MM.1S (cell line): ENCODE data around the gene HES2.
"Not testable (repeated sequence)": the region's sequence is repeated elsewhere in the genome, so short reads cannot be mapped to it uniquely, and the experiment has no call there.

Source experiments
- DNase-seq: peaks from one replicate; pipeline ENCODE4 v3.0.0-alpha.2; 2015
- H2AFZ ChIP-seq: fragments of 300-600 bp; sonication (generic); 2 replicates; pipeline ENCODE4 v1.6.0; 2016; ENCODE audit warnings: antibody characterized with exemption, low read length
- H3F3A ChIP-seq: fragments of 300-600 bp; sonication (generic); 2 replicates; pipeline ENCODE4 v1.6.1; 2016; ENCODE audit warnings: mild to moderate bottlenecking, antibody characterized with exemption, low read length, moderate library complexity, mixed read lengths; ENCODE audit not compliant: insufficient read depth
- H3K27ac ChIP-seq: fragments of 300-600 bp; sonication (generic); 2 replicates; pipeline ENCODE4 v1.5.1; 2016; ENCODE audit warnings: mild to moderate bottlenecking, low read length
- H3K27me3 ChIP-seq: fragments of 300-600 bp; sonication (generic); replicated peaks from 2 replicates; pipeline ENCODE4 v1.6.0; 2016; ENCODE audit warnings: low read length; ENCODE audit not compliant: insufficient read depth
- H3K36me3 ChIP-seq: fragments of 300-600 bp; sonication (generic); replicated peaks from 2 replicates; pipeline ENCODE4 v1.6.1; 2016; ENCODE audit warnings: mild to moderate bottlenecking, low read length, mixed read lengths; ENCODE audit not compliant: insufficient read depth
- H3K4me1 ChIP-seq: fragments of 300-600 bp; sonication (generic); 2 replicates; pipeline ENCODE4 v1.6.1; 2016; ENCODE audit warnings: low read length, mixed read lengths
- H3K4me2 ChIP-seq: fragments of 300-600 bp; sonication (generic); 2 replicates; pipeline ENCODE4 v1.6.0; 2016; ENCODE audit warnings: low read depth, low read length
- H3K4me3 ChIP-seq: fragments of 300-600 bp; sonication (generic); 2 replicates; pipeline ENCODE4 v1.5.1; 2016; ENCODE audit warnings: low read length, mixed read lengths
- H3K79me2 ChIP-seq: fragments of 300-600 bp; sonication (generic); 2 replicates; pipeline ENCODE4 v1.6.1; 2016; ENCODE audit warnings: mixed run types, low read length, mixed read lengths
- H3K9ac ChIP-seq: fragments of 300-600 bp; sonication (generic); 2 replicates; pipeline ENCODE4 v1.6.1; 2016; ENCODE audit warnings: low read length, mixed read lengths
- H3K9me2 ChIP-seq: fragments of 300-600 bp; sonication (generic); replicated peaks from 2 replicates; pipeline ENCODE4 v1.6.1; 2016; ENCODE audit warnings: mild to moderate bottlenecking, low read length, mixed read lengths; ENCODE audit not compliant: insufficient read depth
- H3K9me3 ChIP-seq: fragments of 300-600 bp; sonication (generic); replicated peaks from 2 replicates; pipeline ENCODE4 v1.6.1; 2016; ENCODE audit warnings: mild to moderate bottlenecking, low read length, mixed read lengths; ENCODE audit not compliant: insufficient read depth
- H4K20me1 ChIP-seq: fragments of 300-600 bp; sonication (generic); 2 replicates; pipeline ENCODE4 v1.6.1; 2016; ENCODE audit warnings: mild to moderate bottlenecking, low read length, moderate library complexity, mixed read lengths; ENCODE audit not compliant: insufficient read depth
- CTCF ChIP-seq: fragments of 300-600 bp; sonication (generic); IDR thresholded peaks from 2 replicates; pipeline ENCODE4 v1.5.1; 2016; ENCODE audit warnings: antibody characterized with exemption, low read length, mixed read lengths
- EZH2 ChIP-seq: fragments of 300-600 bp; sonication (generic); optimal IDR thresholded peaks from 2 replicates; pipeline ENCODE3; 2017; ENCODE audit warnings: low read depth, mild to moderate bottlenecking, antibody characterized with exemption, low read length, mixed read lengths
- EZH2phosphoT487 ChIP-seq: fragments of 300-600 bp; sonication (generic); IDR thresholded peaks from 2 replicates; pipeline ENCODE4 v1.6.1; 2018; ENCODE audit warnings: antibody characterized with exemption, low read length

HES2 gene

GRCh38 chr1:6454856-6455751 is 35.4 kb upstream of the HES2 start:
- Histone ChIP-seq H3K4me1 (no peaks in the 10 kb centered on the region), H3K27ac (no peak overlapping the region), H3K9me2 (no peaks in the 10 kb centered on the region), H2AFZ (no peak overlapping the region), H3K27me3 (peaks cover 78% of the 10 kb centered on the region), H3K4me2 (no peak overlapping the region), H3K36me3 (no peaks in the 10 kb centered on the region), H3K9ac (no peak overlapping the region), H3K79me2 (no peaks in the 10 kb centered on the region), H3F3A (no peaks in the 10 kb centered on the region), H3K4me3 (no peak overlapping the region), H4K20me1 (no peaks in the 10 kb centered on the region), H3K9me3 (no peaks in the 10 kb centered on the region)
- no peak for DNase-seq
- TF ChIP-seq EZH2phosphoT487 (0 out of 2 replicates have a peak, but pooled peaks have one; percentile 55), CTCF (no peak)

GRCh38 chr1:6453895-6454855 is 34.5 kb upstream of the HES2 start:
- not testable (repeated sequence) for H3K79me2 ChIP-seq, H3K4me2 ChIP-seq, H3K27ac ChIP-seq, H3K9me2 ChIP-seq, H3F3A ChIP-seq, H3K4me3 ChIP-seq, H3K9ac ChIP-seq, H2AFZ ChIP-seq, H3K4me1 ChIP-seq, H4K20me1 ChIP-seq, H3K9me3 ChIP-seq, H3K36me3 ChIP-seq, DNase-seq
- peaks cover 78% of the 10 kb centered on the region for H3K27me3 ChIP-seq

- no peak for DNase-seq
- H2AFZ ChIP-seq = no peak overlapping the region
- no peaks in the 10 kb centered on the region for H3K79me2 ChIP-seq
- peaks cover 79% of the 10 kb centered on the region for H3K27me3 ChIP-seq
- no peak overlapping the region for H3K4me2 ChIP-seq
- TF ChIP-seq EZH2phosphoT487 = no peak
- no peak for TF ChIP-seq CTCF
- TF ChIP-seq EZH2 = no peak
- no peaks in the 10 kb centered on the region for H3K4me1 ChIP-seq
- no peaks in the 10 kb centered on the region for H4K20me1 ChIP-seq
- no peak overlapping the region for H3K9ac ChIP-seq
- H3K4me3 ChIP-seq = no peak overlapping the region
- H3F3A ChIP-seq = no peaks in the 10 kb centered on the region
- no peaks in the 10 kb centered on the region for H3K9me2 ChIP-seq
- no peaks in the 10 kb centered on the region for H3K9me3 ChIP-seq
- H3K27ac ChIP-seq = no peak overlapping the region
- H3K36me3 ChIP-seq = no peaks in the 10 kb centered on the region
These were observed 31.2 kb upstream of the HES2 start for GRCh38 chr1:6450943-6451373.

GRCh38 chr1:6450486-6450885 is 30.8 kb upstream of the HES2 start:
- H3K4me2 ChIP-seq, H3K36me3 ChIP-seq, H3K9me3 ChIP-seq, H3F3A ChIP-seq, H3K27ac ChIP-seq, H3K4me1 ChIP-seq, H3K9ac ChIP-seq, H3K79me2 ChIP-seq, H3K4me3 ChIP-seq, DNase-seq, H2AFZ ChIP-seq, H4K20me1 ChIP-seq, H3K9me2 ChIP-seq: not testable (repeated sequence)
- peaks cover 76% of the 10 kb centered on the region for H3K27me3 ChIP-seq
